Osteocyte (in vitro differentiated cells): ENCODE measurements around the gene PRKAR2A. TPM values are rescaled to one million over a fixed set of nuclear protein-coding genes. Genes with fewer than 3 reads are reported as not detected.
"Not testable (repeated sequence)": the region's sequence is repeated elsewhere in the genome, so short reads cannot be mapped to it uniquely, and the experiment has no call there.

Experiments
- DNase-seq: peaks from one replicate; pipeline ENCODE4 v3.0.0; 2021; ENCODE audit warnings: mixed read lengths; ENCODE audit not compliant: unreplicated experiment; ENCODE audit errors: extremely low spot score
- H3K27ac Mint-ChIP-seq: one replicate; pipeline ENCODE4 v1.8.0; 2021; ENCODE audit warnings: mild to moderate bottlenecking, mixed read lengths; ENCODE audit not compliant: unreplicated experiment
- H3K27me3 Mint-ChIP-seq: one replicate; pipeline ENCODE4 v1.8.0; 2021; ENCODE audit warnings: mixed read lengths; ENCODE audit not compliant: unreplicated experiment
- H3K36me3 Mint-ChIP-seq: one replicate; pipeline ENCODE4 v1.8.0; 2021; ENCODE audit warnings: mixed read lengths; ENCODE audit not compliant: unreplicated experiment
- H3K4me1 Mint-ChIP-seq: one replicate; pipeline ENCODE4 v1.8.0; 2021; ENCODE audit warnings: mixed read lengths; ENCODE audit not compliant: unreplicated experiment
- H3K4me3 Mint-ChIP-seq: one replicate; pipeline ENCODE4 v1.8.0; 2021; ENCODE audit warnings: mild to moderate bottlenecking, moderate library complexity, mixed read lengths; ENCODE audit not compliant: unreplicated experiment
- H3K9me3 Mint-ChIP-seq: one replicate; pipeline ENCODE4 v1.8.0; 2021; ENCODE audit warnings: mixed read lengths; ENCODE audit not compliant: unreplicated experiment
- total RNA-seq: library from RNA; stranded (reverse); gene quantifications from 2 replicates; pipeline ENCODE4 v1.2.1, GENCODE V29; 2021
- TF ChIP-seq, protein P1 (sequence below): fragments of 200-600 bp; sonication (generic); IDR thresholded peaks from 2 replicates; pipeline ENCODE4 v1.5.0; 2021; ENCODE audit warnings: antibody characterized with exemption, mild to moderate bottlenecking, moderate library complexity

The PRKAR2A gene
- total RNA-seq, 1 donor from 2014 or later, result 61.6 TPM

DNA sequence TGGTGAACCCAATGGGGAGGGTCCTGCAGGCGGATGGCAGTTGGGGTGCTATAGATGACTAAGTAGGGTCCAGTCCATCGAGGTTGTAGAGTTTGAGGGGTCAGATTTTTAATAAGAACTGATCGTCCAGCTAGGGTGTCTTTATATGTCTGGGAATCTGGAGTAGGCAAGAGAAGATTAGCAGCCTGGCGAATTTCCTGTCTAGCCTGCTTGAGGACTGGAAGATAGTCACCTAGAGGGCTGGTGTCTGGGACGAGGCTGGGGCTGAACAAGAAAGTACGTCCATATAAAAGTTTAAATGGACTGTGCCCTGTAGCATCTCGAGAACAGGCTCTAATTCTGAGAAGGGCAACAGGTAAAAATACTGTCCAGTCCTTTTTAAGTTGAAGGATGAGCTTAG, 123.9 kb downstream of the PRKAR2A start:
- no peak for DNase-seq
- TF ChIP-seq, protein P1, sequence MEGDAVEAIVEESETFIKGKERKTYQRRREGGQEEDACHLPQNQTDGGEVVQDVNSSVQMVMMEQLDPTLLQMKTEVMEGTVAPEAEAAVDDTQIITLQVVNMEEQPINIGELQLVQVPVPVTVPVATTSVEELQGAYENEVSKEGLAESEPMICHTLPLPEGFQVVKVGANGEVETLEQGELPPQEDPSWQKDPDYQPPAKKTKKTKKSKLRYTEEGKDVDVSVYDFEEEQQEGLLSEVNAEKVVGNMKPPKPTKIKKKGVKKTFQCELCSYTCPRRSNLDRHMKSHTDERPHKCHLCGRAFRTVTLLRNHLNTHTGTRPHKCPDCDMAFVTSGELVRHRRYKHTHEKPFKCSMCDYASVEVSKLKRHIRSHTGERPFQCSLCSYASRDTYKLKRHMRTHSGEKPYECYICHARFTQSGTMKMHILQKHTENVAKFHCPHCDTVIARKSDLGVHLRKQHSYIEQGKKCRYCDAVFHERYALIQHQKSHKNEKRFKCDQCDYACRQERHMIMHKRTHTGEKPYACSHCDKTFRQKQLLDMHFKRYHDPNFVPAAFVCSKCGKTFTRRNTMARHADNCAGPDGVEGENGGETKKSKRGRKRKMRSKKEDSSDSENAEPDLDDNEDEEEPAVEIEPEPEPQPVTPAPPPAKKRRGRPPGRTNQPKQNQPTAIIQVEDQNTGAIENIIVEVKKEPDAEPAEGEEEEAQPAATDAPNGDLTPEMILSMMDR, result no peak
- no peak overlapping the region for H3K4me3 Mint-ChIP-seq
- H3K27me3 Mint-ChIP-seq, result peaks cover 16% of the 10 kb centered on the region
- H3K4me1 Mint-ChIP-seq, result peaks cover 3% of the 10 kb centered on the region
- H3K36me3 Mint-ChIP-seq, result no peaks in the 10 kb centered on the region
- H3K9me3 Mint-ChIP-seq, result no peaks in the 10 kb centered on the region
- no peak overlapping the region for H3K27ac Mint-ChIP-seq

DNA sequence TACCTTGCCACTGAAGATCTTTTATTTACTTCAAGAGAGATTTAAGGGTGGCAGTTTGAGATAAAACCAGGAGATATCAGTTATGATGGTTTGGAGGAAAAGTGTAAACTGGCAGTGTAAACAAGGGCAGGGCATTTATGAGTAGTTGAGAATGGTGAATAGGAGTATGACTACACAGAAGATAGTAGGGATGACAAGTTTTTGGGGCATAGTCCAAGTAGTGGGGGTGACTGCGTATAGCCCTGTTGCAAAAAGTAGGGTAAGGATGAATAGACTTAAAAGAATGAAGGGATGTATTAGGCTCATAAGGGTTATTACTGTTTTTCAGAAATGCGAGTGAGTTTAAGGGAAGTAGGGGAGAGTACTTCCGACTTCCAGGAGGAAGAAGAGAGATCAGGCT, 124.4 kb downstream of the PRKAR2A start:
- H3K27me3 Mint-ChIP-seq, result peaks cover 16% of the 10 kb centered on the region
- H3K9me3 Mint-ChIP-seq, DNase-seq, H3K4me1 Mint-ChIP-seq, H3K27ac Mint-ChIP-seq, H3K4me3 Mint-ChIP-seq, H3K36me3 Mint-ChIP-seq: not testable (repeated sequence)

GRCh38 chr3:48716982-48717746, 130.5 kb downstream of the PRKAR2A start, which contains the start of gene IP6K2:
TSS of gene IP6K2 (minus strand) at chr3:48717221. CDS start at chr3:48695291, 21,930 bp downstream.
- peaks cover 33% of the 10 kb centered on the region for H3K4me1 Mint-ChIP-seq
- peaks cover 7% of the 10 kb centered on the region for H3K27me3 Mint-ChIP-seq
- H3K4me3 Mint-ChIP-seq, result peak within 1 kb of the TSS; percentile 96
- no peaks in the 10 kb centered on the region for H3K9me3 Mint-ChIP-seq
- peak; percentile 99 for DNase-seq
- TF ChIP-seq, protein P1, result no peak
- H3K27ac Mint-ChIP-seq, result peak within 1 kb of the TSS; percentile 97
- H3K36me3 Mint-ChIP-seq, result peaks cover 11% of the 10 kb centered on the region

DNA sequence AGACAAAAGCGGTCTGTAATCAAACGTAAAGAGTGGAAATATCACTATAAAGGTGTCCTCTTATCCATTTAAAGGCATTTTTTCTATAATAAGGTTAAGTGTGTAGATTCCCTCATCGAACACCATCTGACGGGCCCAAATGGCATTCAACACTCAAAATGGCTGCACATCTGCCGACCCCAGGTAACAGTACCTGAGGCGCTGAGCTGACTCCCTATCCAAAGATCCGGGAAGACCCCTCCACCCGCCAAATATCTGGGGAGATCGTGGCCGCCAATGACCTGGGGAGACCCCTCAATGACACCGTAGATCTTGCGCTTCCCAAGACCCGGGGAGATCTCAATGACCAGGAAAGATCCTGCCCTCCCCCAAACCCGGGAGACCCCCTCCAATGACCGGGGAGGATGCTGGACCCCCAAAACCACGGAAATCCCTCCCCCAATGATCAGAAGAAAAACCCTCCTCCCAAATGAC, 131.1 kb downstream of the PRKAR2A start:
- peaks cover 7% of the 10 kb centered on the region for H3K27me3 Mint-ChIP-seq
- no peak for DNase-seq
- H3K36me3 Mint-ChIP-seq, result peaks cover 15% of the 10 kb centered on the region
- H3K4me3 Mint-ChIP-seq, result peak overlapping the region; percentile 96
- H3K4me1 Mint-ChIP-seq, result peaks cover 37% of the 10 kb centered on the region
- H3K27ac Mint-ChIP-seq, result peak overlapping the region; percentile 97
- H3K9me3 Mint-ChIP-seq, result no peaks in the 10 kb centered on the region
- TF ChIP-seq, protein P1, result no peak

- no peak for DNase-seq
- TF ChIP-seq, protein P1, result no peak
- H3K27me3 Mint-ChIP-seq, result peaks cover 4% of the 10 kb centered on the region
- peaks cover 41% of the 10 kb centered on the region for H3K4me1 Mint-ChIP-seq
- H3K4me3 Mint-ChIP-seq, result peak overlapping the region; percentile 96
- no peaks in the 10 kb centered on the region for H3K9me3 Mint-ChIP-seq
- peak overlapping the region; percentile 97 for H3K27ac Mint-ChIP-seq
- peaks cover 20% of the 10 kb centered on the region for H3K36me3 Mint-ChIP-seq
Observed at GRCh38 chr3:48715174-48715800, 132.4 kb downstream of the PRKAR2A start.
